Stimulated activated CD8-positive, alpha-beta memory T cell treated with anti-CD3 and anti-CD28 coated beads, Interleukin-15, amount 100 ng/mL, for 48 hours (primary cell): ENCODE results near the gene FUT9.
"Not testable (repeated sequence)": the region's sequence is repeated elsewhere in the genome, so short reads cannot be mapped to it uniquely, and the experiment has no call there.

ENCODE experiments used
- DNase-seq, 2 donors: peaks; one replicate each; pipeline ENCODE4 v3.0.0-alpha.2; 2020; ENCODE audit warnings: low read depth in 2 of 2

FUT9 gene

GRCh38 chr6:96186516-96187195 lies 170.9 kb downstream of the FUT9 start:
- no peak for DNase-seq

GRCh38 chr6:96194675-96195074 lies 178.9 kb downstream of the FUT9 start:
- DNase-seq = no peak

- no peak for DNase-seq
These were observed 179.5 kb downstream of the FUT9 start for GRCh38 chr6:96195272-96195671.

GRCh38 chr6:96196633-96197032 lies 180.9 kb downstream of the FUT9 start:
- DNase-seq = no peak

GRCh38 chr6:96197241-96197640 lies 181.5 kb downstream of the FUT9 start:
- no peak for DNase-seq

GRCh38 chr6:96202571-96202970 lies 186.8 kb downstream of the FUT9 start:
- DNase-seq = no peak

GRCh38 chr6:96211341-96211740 lies 195.6 kb downstream of the FUT9 start:
- no peak for DNase-seq

- no peak for DNase-seq
These were observed 196.3 kb downstream of the FUT9 start for GRCh38 chr6:96212066-96212465.

- no peak for DNase-seq
These were observed 198.0 kb downstream of the FUT9 start for GRCh38 chr6:96213784-96214183.

- DNase-seq = no peak
These were observed 207.9 kb downstream of the FUT9 start for GRCh38 chr6:96223695-96224094.

GRCh38 chr6:96227135-96227534 lies 211.4 kb downstream of the FUT9 start:
- DNase-seq = no peak

- no peak for DNase-seq
These were observed 218.7 kb downstream of the FUT9 start for GRCh38 chr6:96234444-96234843.

GRCh38 chr6:96235927-96236326 lies 220.2 kb downstream of the FUT9 start:
- no peak for DNase-seq

- no peak for DNase-seq
These were observed 220.7 kb downstream of the FUT9 start for GRCh38 chr6:96236471-96236870.

GRCh38 chr6:96237638-96238347 lies 222.0 kb downstream of the FUT9 start:
- no peak for DNase-seq

- DNase-seq = no peak
These were observed 230.8 kb downstream of the FUT9 start for GRCh38 chr6:96246563-96246962.

- no peak for DNase-seq
These were observed 234.0 kb downstream of the FUT9 start for GRCh38 chr6:96249755-96250154.

GRCh38 chr6:96257751-96258150 lies 242.0 kb downstream of the FUT9 start:
- no peak for DNase-seq

- not testable (repeated sequence) for DNase-seq
These were observed 245.1 kb downstream of the FUT9 start for GRCh38 chr6:96260787-96261430.
